ENCODE data around the gene IRF2BP2.

IRF2BP2 gene

DNA sequence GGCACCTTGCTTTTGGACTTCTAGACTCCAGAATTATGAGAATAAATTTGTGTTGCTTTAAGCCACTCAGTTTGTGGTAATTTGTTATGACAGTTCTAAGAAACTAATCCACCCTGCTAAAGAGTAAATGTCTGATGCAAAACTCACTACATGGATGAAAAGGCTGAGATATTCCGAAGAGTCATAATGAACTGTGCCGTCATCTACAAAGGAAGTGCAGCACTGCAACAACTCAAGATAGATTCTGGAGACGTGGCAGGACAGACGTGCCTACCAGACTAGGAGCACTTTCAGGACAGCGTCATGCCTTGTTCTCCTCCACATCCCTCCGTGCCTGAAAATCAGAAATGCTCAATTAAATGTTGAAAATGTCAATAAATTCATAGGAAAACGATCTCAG, 24.4 kb upstream of the IRF2BP2 start:
- no peak for DNase-seq (ENCODE audit: low read depth)

DNA sequence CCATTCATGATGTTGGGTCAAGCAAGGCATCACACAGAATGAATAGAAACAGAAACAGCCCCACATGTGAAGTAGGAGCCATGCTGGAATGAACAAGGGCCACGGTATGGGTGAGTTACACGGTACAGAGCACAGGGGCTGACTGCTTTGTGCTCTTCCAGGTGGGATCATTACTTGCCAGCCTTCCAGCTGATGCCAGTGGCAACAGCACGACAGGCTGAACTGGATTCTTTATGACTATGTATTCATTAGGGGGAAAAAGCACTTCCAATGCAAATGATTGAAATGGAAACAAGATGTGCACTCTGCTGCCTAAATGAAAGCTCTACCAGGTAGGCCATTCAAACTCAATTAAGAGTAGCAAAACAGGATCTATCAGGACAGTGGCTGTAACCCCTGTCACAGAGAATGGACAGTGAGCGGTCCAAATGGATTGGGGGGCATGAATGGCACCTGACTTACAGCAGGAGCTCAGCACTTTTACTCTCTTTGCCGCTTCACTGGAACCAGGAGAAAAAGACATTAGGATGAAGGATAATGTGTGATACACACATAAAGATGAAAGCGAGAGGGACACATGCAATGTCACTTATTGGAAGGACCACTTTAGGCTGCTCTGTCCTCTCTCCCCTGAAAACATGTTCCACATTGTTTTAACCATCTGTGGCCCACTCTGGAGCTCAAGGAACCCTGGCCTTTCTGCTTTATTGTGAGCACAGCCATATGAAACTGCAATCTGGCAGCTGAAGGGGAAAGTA, 23.4 kb upstream of the IRF2BP2 start:
- DNase-seq (ENCODE audit: low read depth) = no peak

DNA sequence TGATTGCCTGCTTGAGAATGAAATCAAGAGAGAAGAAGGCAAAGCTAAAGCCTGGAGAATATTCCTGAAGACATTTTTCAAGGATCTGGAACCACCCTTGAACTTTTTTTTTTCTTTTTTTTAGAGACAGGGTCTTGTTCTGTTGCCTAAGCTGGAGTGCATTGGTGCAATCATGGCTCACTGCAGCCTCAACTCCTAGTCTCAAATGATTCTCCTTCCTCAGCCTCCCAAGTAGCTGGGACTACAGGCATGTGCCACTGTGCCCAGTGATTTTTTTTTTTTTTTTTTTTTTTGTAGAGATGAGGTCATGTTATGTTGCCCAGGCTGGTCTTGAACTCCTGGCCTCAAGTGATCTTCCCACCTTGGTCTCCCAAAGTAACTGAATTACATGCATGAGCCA, 22.2 kb upstream of the IRF2BP2 start:
- no peak for DNase-seq (ENCODE audit: low read depth)

DNA sequence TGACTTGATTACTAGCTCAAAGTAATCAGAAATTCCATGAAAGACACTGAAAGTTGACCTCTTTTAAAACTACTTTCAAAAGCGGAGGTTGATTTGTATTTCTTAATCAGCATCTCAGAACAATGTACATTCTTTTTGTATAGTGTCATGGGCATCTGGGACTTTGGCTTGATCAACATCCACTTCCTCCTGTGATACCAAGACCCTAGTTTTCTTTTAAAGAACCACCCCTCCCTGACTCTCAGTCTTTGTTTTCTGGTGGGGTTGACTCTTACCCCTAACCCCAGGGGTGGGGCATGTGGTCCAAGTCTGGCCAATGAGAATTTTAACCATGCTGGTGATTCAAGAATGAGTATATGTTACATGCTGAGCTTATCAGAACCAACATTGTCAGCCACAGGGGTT, 21.7 kb upstream of the IRF2BP2 start:
- no peak for DNase-seq (ENCODE audit: low read depth)

DNA sequence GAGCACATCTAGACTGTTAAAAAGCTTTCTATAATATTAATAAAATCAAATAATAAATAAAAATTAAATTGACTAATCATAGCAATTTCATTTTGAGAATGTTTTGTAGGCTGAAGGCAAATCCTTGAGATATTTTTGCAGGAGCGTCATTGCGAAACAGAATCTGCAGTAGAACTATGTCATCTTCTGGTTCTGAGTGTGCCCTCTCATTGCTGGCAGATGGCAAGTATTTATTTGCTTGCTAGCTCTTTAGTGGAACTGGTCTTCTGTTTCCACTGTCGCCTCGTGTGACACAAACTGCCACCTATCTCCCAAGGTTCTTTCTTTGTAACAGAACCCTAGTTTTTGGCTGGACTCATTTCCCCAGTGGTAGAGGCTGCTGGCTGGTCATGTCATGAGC, 19.0 kb upstream of the IRF2BP2 start:
- DNase-seq (ENCODE audit: low read depth) = no peak

DNA sequence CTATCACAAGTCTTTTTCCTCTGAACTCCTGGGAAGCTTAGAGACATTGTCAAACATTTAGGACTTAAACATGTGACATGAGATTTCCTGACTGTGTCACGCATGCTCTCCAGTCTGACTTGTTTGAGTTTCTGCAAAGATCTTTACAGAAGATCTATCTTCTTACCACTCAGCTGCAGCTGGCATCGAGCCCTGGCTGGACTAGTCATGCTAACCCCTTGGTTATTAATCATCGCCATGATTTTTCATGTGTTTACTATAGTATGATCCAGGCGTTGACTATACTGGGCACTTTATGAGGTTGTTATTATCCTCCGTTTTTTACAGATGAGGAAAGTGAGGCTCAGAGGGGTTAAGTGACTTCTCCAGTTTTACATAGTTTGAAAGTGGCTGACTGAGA, 18.1 kb upstream of the IRF2BP2 start:
- DNase-seq (ENCODE audit: low read depth) = no peak

DNA sequence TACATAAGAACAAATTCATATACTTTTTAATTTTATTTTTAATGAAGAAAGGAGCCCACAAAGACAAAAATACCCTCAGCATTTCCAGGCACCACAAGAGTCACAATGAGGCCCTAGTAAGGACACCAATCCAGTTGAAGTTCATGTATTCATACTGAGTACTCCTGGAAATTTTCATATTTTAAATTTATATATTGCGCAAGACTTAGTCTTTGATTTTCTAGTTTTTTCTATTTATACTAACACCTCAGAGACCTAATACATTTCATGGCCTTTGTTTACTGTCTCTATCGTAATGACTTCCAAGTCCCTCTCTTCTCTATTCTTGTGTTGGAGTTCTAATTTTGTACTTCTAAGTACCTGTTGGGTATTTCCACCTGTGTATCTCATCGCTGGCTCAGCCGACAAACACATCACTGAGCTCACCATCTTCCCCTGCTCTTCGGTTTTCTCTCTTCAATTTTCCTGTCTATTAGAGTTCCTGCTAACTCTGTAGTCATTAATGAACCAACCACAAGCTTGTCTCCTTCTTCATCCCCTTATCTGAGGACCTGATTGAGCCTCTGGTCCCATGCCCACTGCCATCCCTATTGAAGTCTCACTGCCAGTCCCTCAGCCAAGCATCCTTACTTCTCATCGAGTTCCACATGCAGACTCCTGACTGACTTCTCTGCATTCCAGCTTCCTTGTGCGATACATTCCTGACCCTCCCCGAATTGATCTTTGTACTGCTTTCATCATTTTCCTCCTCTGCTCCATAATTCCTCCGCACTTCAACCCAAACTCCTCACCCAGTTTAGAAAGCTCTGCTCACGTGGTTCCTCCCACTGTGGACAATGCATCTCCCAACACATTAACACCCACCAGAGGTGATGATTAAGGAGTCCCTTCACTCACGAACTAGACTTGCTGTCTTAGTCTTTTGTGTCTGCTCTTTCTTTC, 17.3 kb upstream of the IRF2BP2 start:
- no peak for DNase-seq (ENCODE audit: low read depth)

DNA sequence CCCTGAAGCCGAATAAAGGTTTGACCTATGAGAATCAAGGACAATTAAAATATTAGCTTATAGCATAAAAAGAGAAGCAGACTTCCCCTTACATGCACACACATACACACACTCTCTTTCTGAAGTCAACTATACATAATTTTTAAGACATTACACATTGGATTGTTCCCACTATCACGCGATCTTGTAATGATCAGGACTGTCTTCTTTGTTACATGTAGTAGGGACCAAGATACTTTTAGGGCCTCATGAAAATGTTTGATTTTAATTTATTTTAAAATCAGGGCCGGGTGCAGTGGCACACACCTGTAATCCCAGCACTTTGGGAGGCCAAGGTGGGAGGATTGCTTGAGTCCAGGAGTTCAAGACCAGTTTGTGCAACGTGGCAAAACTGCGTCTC, 16.4 kb upstream of the IRF2BP2 start:
- no peak for DNase-seq (ENCODE audit: low read depth)

DNA sequence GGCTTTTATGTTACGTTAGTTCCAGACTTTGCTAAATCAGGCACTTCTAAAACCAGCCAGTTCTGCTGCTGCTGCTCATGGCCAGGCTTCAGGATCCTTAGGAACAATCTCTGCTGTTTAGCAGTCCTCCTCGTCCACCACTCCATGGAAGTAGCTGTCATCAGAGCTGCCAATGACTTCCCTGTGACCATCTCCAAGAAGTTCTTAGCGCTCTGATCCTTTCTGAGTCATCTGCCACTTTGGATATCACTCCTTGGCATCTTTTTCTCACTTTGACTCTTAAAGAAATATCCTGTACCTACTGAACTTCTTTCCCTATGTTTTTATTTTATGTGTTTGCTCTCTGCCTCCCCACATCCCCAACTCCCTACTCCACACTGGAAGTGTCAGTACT, 14.7 kb upstream of the IRF2BP2 start:
- no peak for DNase-seq (ENCODE audit: low read depth)

DNA sequence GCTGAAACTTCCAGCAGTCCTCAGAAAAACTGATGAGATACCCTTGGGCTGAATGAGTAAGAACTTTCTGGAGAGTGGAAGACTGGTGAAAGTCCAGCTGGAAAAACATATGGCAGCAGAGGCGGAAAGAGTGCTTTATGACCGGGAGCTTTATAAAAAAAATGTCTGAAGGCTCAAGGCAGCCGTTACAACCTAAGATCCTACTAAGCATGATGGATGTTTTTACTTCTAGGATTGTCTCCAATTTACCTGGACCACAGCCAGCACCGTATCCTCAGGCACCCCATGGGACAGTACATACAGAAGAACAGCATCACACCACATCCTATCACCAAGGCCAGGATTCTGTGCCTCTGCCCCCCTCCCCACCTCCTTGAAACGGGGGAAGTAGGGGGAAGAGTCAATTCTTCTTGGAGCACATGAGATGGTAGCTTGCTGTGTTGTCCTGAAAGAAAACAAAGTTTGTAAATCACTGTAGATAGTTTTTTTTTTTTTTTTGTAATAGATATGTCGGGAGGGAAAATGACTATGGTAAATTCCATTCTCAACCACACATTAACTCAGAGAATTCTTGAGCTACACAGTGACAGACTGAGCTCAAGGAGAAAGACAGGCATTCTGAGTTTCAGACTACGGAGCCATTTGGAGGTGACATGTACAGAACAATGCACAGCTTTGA, 11.8 kb upstream of the IRF2BP2 start:
- DNase-seq (ENCODE audit: low read depth) = no peak

DNA sequence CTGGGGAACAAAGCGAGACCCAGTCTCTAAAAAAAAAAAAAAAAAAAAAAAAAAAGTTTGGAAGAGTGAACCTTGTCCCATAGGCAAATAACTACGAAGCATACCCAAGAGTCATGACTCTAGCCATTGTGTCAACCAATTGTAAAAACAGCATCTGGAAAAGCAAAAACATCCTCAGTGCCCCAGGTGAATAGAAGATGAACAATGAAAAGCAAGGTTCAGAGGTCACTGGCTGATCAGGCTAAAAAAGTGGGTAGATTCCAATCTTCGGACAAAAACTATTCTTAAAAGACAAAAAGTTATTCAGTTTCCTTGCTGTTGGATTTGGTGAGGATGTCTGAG, 11.1 kb upstream of the IRF2BP2 start:
- no peak for DNase-seq (ENCODE audit: low read depth)

DNA sequence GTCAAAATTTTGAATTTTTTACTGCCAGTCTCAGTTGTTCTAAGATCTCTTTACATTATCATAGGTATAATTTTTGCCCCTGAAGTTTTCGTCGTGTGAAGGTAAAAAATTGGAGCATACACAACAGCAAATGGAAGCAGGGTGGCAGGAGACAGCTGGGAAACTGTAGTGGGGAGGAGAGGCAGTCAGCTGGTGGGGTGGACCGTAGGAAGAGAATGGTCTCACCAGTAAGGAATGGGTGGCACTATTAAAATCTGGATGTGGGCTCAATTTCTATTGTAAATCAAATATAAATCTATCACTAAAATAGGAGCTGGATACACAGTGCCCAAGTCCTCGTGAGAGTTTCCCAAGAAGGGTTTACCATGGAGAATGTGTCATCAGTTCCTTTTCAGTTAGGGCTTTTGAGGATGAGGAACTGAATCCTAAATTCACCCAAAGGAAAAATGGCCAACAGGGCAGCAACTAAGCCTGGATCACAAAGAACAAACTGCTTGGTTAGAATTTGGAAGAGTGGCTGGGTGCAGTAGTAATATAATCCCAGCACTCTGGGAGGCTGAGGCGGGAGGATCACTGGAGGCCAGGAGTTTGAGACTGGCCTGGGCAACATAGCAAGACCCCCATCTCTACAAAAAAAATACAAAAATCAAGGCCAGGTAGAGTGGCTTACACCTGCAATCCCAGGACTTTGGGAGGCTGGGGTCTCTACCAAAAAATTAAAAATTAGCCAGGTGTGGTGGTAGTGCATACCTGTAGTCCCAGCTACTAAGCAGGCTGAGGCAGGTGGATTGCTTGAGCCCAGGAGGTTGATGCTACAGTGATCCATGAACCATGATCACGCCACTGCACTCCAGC, 10.5 kb upstream of the IRF2BP2 start:
- DNase-seq (ENCODE audit: low read depth) = no peak

DNA sequence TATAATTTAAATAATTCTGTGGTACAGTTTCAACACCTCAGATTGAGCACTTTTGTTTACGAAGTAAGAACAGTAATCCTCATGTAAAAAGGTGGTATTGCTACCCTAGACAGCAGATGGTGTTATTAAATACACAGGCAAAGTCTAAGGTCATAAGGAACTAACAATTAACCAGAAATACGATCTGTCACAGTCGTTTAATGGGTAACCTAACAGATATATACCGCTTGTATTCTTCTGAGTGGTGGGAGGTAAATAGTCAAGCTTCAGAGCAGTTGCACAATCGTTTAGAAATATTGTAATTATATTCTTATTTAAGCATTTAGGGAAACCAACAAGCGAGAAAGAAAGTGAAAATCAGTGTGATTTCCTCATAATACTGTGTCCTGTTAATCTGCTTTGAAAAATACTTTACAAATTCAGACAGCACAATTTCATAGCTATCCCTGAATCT, 9.8 kb upstream of the IRF2BP2 start:
- DNase-seq (ENCODE audit: low read depth) = no peak

DNA sequence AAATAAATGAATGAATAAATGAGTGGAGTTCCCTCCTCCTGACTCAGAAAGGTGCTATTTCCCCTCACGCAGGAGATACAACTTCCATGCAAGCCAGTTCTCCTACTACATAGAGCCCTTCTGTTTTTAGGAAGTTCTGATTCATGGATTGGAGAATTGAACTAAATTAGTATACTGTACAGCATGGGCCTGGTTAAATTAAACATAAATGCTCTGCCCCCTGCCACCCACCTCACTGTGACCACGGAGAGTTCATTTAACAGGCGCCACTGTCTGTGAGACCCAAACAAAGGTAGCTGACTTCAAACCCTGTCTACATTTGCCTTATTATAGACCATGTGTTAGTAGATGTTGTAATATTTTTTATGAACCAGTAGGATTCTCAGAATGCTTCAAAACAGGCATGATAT, 9.1 kb upstream of the IRF2BP2 start:
- no peak for DNase-seq (ENCODE audit: low read depth)

DNA sequence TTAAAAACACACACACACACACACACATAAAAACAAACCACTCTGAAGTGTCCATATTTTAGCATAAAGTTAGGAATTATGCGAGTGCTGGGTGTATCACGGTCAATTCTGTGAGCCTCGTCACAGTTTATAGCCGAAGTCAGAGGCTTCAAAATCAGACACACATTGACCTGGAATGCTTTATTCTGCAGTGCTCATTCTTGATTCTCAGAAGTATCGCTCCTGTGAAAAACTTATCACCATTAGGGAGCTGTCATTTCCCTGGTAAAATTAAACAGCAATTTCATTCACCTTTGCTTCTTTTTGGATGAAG, 8.7 kb upstream of the IRF2BP2 start:
- no peak for DNase-seq (ENCODE audit: low read depth)

DNA sequence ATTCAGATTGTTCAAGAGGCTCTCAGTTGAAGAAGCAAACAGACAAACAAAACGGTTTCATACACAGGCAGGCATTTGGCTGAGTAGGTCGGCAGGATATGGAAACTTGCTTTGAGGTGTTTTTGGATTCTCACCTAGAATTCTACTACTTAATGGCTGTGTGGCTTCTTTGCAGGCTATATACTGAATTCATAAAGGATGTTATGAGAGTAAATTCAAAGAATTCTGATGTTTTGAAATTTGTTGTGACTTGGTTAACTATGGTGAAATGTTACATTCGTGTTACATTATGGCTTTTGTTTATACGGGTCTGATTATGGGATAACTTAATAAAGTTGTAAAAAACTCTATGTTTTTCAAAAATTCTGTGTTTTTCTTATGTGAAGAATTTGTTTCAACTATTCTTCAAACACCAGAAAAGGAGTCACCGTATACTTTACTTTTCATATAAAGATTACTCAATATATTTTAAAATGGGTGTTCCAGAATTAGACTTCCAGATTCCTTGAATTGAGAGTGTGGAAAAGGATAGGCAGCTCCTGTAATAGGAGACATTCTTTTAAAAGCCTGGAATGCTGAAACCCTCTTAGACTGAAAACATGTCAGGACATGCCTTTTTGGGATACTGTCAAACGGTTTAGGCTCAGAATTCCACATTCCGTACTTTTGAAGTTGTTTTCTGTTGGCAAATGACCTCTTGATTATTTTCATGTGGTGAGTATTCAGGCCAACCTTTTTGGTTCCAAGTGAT, 8.2 kb upstream of the IRF2BP2 start:
- DNase-seq (ENCODE audit: low read depth) = no peak

DNA sequence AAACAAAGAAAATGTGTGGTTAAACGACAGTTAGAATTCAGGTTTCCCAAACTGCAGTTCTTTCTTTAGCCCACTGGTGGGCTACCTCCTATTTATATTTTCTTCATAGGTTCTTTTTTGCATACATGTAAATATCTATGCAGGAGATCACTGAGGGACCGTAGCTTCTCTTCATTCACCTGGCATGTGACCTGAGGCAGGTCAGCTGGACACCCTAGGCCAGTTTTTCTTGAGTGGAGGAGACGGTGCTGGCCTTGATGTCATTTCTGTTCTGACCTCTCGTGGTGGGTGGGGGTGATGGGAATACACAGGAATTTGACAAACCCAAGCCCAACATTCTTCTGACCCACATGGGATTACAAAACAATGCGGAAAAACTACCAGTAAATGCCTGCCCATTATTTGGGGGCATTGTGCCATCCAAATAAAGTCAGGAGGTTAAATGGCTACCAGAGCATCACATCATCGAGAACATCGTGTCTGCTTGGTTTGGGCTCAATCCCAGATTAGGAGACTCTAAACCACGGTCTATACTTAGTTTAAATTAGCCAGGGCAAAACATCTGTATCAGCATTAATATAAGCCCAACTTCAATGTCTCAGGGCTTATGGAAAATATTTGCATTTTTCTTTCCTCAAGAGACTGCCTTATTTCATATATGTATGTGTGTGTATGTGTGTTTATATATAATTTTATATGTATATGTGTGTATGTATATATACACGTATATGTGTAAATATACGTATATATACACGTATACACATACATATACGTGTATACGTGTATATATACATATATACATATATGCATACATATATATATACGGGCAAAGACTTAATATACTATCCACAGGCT, 7.4 kb upstream of the IRF2BP2 start:
- no peak for DNase-seq (ENCODE audit: low read depth)

DNA sequence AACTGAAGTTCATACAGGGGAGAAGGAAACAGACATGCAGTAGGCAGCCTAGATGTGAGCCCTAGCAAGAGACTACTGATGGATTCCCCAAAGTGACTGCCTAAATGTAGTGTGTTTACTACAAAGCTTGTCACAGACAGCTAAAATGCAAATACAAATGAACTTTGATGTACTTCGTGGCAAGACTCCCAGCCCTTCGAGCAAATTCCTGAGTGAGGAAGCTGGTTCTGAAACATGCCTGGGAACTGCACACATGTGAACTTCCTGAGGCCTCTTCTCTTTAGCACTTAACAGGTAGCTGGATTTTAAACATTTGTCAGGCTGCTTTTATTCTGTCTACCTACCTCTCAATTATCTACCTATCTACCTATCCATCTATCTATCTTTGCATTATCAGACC, 6.7 kb upstream of the IRF2BP2 start:
- no peak for DNase-seq (ENCODE audit: low read depth)

DNA sequence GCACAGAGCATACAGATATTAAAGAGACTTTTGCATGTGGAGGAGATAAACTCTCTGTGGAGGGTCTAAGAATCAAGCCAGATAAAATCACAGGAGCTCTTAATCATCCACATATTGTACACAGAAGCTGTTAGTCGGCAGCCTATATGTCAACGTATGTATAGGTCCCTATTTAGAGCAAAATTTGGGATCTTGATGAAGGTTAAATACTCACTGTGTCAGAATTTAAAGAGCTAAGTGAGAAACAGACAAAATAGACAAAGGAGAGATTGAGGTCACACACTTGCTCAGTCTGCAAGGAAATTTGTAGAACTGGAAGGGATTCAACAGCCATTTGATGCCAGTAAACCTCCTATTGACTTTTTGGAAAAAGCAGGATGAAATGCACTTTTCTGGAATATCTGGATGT, 4.1 kb upstream of the IRF2BP2 start:
- no peak for DNase-seq (ENCODE audit: low read depth)

DNA sequence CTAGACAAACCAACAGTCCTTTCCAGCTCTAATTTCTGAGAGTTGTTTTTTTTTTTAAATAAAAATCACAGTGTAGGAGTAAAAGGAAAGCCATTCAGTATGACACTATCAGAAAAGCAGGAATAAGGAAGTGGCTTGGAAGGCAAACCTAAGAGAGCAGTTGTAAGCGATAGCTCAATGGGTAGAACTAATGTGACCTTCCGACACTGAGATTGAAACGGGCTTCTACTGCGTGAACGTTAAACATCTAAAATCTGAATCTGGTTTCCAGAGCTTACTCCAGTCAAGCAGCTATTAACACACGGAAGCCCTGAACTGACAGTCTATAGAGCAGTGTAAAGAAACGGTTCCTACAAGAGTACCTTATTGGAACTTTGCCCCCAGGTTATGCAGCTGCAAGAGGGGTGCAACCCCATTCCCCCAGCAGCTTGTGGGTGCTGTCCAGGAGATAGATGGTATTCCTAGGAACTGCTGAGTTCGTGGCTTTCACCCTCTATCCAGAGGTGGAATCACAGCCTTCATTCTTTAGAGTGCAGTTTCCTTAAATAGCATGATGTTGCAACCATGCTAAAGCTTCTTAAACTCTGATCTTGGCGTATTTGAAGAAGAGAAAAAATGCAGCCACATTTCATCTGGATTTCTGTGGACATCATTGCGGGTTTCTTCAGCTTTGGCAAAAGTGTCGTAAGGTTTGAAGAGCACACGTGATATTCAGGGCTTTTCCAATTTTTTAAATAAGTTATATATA, 3.3 kb upstream of the IRF2BP2 start:
- no peak for DNase-seq (ENCODE audit: low read depth)

Measured in activated T-cell treated with anti-CD3 and anti-CD28 coated beads for 1 hour (primary cell).